ENCODE measurements around the gene B4GALT2.

B4GALT2 gene

DNA sequence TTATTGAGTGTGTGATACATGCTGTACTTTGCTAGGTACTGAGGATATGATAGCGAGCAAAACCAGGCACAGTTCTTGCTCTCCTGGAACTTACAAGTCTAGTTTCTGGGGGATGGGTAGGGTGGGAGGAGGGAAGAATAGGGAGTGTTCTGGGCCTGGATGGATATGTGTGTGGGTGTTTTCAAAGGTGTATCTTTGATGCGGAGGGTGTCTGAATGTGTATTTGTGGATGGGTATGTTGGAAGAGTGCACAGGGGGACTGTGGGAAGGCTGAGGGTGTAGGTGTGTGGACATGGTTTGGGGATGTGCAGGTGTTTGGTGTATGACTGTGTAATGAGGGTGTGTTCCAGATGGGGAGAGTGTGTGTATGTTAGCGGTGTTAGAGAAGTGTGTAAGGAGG, 13.7 kb upstream of the B4GALT2 start:
- H3K4me3 ChIP-seq (ENCODE audit: low read depth, low read length) = no peak overlapping the region
- no peak for DNase-seq (ENCODE audit: low read depth)

GRCh38 chr1:43968348-43968948, 10.6 kb upstream of the B4GALT2 start:
- no peak for DNase-seq (ENCODE audit: low read depth)
- H3K4me3 ChIP-seq (ENCODE audit: low read depth, low read length) = no peak overlapping the region

GRCh38 chr1:43969416-43969745, 9.6 kb upstream of the B4GALT2 start:
- DNase-seq (ENCODE audit: low read depth) = no peak
- H3K4me3 ChIP-seq (ENCODE audit: low read depth, low read length) = peak overlapping the region; percentile 18

DNA sequence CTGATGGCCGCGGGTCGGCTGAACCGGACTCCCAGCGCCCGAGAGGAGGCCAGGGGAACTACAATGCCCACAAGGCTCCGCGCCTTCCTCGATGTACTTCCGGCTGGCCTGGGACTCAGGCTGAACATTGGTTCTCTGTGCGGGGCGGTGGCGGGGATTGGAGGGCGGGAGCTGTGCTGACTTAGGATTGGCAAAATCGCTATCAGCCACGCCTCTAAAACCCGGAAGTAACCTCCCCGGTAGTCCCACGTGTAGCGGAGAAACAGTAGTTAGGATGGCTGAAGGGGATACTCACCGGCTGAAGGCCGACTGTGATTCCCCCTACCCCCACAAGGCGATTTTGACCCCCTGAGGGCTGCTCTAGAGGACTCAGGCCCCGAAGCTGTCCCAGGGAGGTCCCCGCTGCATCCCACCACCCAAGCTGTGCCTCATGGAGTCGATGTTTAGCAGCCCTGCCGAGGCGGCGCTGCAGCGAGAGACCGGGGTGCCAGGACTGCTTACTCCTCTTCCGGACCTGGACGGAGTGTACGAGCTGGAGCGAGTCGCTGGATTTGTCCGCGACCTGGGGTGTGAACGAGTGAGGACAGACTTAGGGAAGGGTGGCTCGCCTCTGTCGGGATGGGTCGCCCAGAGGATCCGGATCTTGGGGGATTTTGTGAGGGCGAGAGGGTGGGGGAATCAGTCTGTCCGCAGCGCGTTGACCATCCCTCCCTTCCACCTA, 9.1 kb upstream of the B4GALT2 start, which contains the start of gene DPH2:
TSS of gene DPH2 (plus strand) at position 265 of the 721 bp plus-strand sequence. CDS start at position 431, 166 bp downstream.
- DNase-seq (ENCODE audit: low read depth) = peak; percentile 89
- H3K4me3 ChIP-seq (ENCODE audit: low read depth, low read length) = peak within 1 kb of the TSS; percentile 98

DNA sequence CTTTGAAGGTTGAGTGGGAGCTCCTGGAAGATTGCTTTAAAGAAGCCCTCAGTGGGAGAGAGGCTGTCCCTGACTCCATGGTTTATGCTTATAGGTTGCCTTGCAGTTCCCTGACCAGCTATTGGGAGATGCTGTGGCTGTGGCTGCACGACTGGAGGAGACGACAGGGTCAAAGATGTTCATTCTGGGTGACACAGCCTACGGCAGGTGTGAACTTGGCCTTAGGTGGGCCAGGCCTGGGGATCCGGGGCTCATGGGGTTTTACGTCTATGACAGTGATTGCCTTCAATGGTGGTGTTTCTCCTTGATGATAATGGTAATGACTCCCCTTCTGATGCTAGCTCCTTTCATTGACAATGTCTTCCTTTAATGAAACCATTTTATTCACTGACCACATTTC, 8.5 kb upstream of the B4GALT2 start:
- DNase-seq (ENCODE audit: low read depth) = no peak
- H3K4me3 ChIP-seq (ENCODE audit: low read depth, low read length) = peak overlapping the region; percentile 98

GRCh38 chr1:43970911-43971310, 8.1 kb upstream of the B4GALT2 start:
- H3K4me3 ChIP-seq (ENCODE audit: low read depth, low read length) = peak overlapping the region; percentile 98
- no peak for DNase-seq (ENCODE audit: low read depth)

- no peak overlapping the region for H3K4me3 ChIP-seq (ENCODE audit: low read depth, low read length)
- DNase-seq (ENCODE audit: low read depth) = no peak
Measured at GRCh38 chr1:43971336-43971980, 7.6 kb upstream of the B4GALT2 start.

DNA sequence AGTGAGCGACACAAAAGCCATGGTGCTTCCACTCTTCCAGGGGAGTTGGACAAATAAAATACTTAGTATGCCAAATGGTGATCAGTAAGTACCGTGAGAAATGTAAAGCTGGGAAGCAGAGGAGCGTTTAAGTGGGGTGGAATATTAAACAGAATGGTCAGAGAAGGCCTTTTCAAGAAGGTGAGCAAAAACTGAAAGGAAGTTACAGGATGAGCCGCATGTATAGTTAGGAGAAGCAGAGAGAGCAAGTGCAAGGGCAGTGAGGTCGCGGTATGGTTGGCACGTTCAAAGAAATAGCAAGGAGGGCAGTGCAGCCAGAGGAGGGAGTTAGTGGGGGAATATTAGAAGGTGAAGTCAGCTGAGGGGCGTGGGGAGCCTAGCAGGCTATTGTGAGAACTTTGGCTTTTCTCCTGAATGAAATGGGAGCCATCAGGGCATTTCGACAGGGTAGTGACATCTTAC, 5.0 kb upstream of the B4GALT2 start:
- peak overlapping the region; percentile 94 for H3K4me3 ChIP-seq (ENCODE audit: low read depth, low read length)
- DNase-seq (ENCODE audit: low read depth) = no peak

DNA sequence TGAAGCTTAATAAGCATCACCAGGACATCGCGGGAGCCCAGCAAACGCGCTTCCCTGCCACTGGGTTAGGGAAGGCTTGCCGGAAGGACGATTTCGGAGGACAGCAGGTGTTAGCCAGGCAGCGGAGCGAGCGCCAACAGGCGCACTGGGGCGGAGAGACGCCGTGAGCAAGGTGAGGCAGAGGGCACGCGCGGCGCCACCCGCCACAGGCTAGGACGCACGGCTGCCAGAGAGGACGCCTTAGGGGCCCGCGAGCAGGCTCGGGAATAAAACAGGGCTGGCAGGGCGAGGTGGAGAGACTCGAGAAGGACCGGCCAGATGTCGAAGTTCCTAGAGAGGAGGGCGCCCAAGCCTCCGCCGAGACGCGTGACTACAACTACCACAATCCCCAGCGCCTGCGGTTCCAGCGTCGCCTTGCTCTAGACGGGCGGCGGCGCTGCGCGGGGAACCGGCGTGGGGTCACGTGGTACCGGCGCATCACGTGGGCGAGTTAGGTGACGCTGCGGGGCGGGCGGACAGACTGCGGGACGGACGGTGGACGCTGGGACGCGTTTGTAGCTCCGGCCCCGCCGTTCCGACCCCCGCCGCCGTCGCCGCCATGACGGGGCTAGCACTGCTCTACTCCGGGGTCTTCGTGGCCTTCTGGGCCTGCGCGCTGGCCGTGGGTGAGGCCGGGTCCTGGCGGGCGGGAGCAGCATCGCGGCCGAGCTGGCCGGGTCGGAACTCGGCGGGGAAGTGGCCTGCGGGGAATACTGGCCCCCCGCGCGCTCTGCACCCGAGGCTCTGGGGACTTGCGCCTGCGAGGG, 4.4 kb upstream of the B4GALT2 start, which contains the start of gene ATP6V0B:
TSS of gene ATP6V0B (plus strand) at position 518 of the 806 bp plus-strand sequence. CDS start at position 599, 81 bp downstream.
- H3K4me3 ChIP-seq (ENCODE audit: low read depth, low read length) = peak within 1 kb of the TSS; percentile 94
- peak; percentile 78 for DNase-seq (ENCODE audit: low read depth)

- no peak for DNase-seq (ENCODE audit: low read depth)
- H3K4me3 ChIP-seq (ENCODE audit: low read depth, low read length) = peak overlapping the region; percentile 94
Measured at GRCh38 chr1:43975249-43975961, 3.6 kb upstream of the B4GALT2 start.

GRCh38 chr1:43976045-43976444, 3.0 kb upstream of the B4GALT2 start:
- DNase-seq (ENCODE audit: low read depth) = no peak
- peak overlapping the region; percentile 94 for H3K4me3 ChIP-seq (ENCODE audit: low read depth, low read length)

DNA sequence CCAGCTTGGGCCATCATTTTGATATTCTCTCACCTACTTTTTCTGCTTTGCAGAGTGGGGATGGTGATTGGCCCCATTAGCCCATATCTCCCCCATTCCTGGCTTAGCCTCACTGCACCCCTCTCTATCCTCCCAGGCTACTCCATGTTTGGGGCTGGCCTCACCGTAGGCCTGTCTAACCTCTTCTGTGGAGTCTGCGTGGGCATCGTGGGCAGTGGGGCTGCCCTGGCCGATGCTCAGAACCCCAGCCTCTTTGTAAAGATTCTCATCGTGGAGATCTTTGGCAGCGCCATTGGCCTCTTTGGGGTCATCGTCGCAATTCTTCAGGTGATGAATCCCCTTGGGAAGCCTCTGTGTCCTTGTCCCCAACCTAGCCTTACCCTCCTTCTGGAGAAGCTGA, 2.1 kb upstream of the B4GALT2 start:
- no peak overlapping the region for H3K4me3 ChIP-seq (ENCODE audit: low read depth, low read length)

DNA sequence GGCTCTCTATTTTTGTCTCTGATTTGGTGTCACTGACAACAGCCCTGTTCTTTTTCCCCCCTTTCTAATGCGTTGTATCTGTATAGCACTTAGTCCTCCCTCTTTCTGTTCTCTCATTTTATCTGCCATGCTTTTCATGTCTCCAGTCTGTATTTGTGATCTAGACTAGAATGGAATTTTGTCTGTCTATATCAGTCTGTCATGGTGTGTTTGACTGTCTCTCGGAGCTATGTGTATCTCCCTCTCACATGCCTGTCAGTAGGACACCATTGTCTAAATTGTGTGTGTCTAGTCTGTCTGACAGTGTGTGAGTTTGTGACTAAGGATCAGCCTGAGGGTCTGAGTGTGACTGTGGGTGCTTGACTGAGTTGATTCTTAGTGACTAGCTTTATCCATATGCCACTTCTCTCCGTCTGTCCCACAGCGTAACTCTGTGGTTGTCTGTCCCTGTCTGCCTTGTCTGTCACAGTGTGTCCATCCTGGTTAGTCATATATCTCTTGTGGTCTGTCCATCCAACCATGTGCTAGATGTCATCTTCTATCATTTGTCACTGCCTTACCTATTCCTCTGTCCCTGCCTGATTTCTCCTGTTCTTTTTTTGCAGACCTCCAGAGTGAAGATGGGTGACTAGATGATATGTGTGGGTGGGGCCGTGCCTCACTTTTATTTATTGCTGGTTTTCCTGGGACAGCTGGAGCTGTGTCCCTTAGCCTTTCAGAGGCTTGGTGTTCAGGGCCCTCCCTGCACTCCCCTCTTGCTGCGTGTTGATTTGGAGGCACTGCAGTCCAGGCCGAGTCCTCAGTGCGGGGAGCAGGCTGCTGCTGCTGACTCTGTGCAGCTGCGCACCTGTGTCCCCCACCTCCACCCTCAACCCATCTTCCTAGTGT, 1.4 kb upstream of the B4GALT2 start:
- no peak for DNase-seq (ENCODE audit: low read depth)
- no peak overlapping the region for H3K4me3 ChIP-seq (ENCODE audit: low read depth, low read length)

More for the DNA sequence above, 2.1 kb upstream of the B4GALT2 start:
- DNase-seq (ENCODE audit: low read depth) = no peak

DNA sequence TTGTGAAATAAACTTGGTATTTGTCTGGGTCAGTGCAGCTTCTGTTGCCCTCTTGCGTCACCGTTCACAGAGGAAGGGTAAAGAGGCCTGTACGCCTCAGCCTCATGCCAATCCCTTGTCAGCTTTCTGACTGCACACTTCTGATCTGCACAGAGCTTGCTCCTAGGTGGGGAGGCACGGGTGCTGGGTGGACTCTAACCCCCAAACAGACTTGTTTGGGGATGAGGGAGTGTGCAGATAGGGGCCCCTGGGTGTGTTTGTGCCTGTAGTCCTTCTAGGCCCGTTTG, 803 bp upstream of the B4GALT2 start:
- DNase-seq (ENCODE audit: low read depth) = no peak
- peak overlapping the region; percentile 62 for H3K4me3 ChIP-seq (ENCODE audit: low read depth, low read length)

GRCh38 chr1:43979261-43979527, 184 bp downstream of the B4GALT2 start:
- no peak for DNase-seq (ENCODE audit: low read depth)
- peak overlapping the region; percentile 60 for H3K4me3 ChIP-seq (ENCODE audit: low read depth, low read length)

DNA sequence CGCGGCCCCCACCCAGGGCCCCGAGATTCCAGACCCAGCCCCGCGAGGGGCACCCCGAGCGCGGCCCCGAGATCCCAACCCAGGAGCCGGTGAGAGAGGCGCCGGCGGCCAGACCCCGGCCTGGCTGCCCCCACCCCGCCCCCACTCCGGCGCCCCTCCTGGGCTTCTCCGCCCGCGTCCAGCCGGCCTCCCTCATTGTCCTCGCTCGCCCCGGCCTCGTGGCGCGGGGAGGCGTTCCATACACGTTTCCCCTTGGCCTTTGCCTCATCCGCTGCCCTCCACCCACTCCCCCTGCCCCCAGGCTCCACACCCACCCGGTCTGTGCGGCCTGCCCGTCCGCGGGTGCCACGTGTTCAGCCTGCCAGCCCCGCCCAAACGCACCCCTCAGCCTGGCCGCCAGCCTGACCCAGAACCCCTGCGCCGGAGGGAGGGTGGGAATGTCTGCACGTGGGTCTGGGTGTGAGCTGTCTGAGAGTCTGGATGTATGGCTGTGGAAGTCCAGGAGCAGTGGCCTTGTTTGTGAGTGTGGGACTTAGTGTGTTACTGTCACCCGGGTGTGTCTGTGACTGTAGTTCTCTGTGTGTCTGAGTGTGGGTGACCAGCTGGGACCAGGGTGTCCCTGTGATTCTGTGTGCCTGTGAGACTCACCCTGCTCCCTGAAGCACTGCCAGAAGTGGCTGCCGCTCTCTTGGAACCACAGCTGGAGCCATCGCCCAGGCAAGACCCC, 681 bp downstream of the B4GALT2 start:
- peak overlapping the region; percentile 60 for H3K4me3 ChIP-seq (ENCODE audit: low read depth, low read length)
- DNase-seq (ENCODE audit: low read depth) = no peak

DNA sequence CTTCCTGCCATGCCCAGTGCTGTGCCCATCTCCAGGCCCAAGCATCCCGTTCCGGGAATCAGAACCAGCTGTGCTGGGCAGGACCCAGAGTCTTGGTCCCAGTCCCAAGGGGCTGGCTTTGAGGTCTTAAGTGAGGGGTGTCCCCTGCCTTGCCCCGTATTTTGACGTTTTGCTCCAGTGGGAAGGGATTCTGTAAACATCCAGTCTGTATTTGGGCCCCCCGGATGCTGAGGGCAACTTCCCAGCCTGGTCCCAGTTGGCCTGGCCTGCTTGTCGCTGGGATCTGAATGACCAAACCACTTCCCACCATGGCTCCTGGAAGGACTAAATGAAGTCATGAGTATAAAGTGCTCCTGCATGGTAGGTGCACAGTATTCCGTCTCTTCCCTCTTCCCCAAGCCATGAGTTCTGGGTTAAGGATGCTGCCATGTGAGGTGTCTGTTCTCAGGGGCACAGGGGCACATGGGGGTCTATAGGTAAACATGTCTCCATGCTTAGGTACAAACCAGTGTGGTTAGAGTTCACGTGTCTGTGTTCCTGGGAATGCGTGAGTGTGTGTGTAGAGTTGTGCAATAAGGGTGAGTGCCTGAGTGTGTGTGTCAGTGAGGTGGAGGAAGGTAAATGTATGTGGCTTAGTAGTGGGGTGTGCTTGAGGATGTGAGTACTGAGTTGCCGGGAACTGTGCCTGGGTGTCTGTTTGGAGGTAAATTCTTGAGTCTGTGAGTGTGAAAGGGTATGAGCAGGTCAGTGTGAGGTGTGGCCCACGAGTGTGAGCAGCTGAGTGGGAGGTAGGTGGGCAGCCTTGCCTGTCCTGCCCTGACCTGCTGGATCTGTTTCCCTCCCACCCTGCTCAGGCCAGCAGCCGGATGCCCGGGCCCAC, 1.5 kb downstream of the B4GALT2 start:
- DNase-seq (ENCODE audit: low read depth) = no peak
- H3K4me3 ChIP-seq (ENCODE audit: low read depth, low read length) = peak overlapping the region; percentile 60
